HCT116 (cell line): ENCODE data around the gene PPM1E. TPM values are rescaled to one million over a fixed set of nuclear protein-coding genes. Genes with fewer than 3 reads are reported as not detected.

Experiments used
- ATAC-seq: fragments of 200-7000 bp; cut with Tn5 transposase; 2 replicates; pipeline ENCODE4 v1.9.1; 2020; ENCODE audit warnings: mild to moderate bottlenecking, moderate library complexity
- BruUV-seq: library from RNA; stranded (reverse); fragments of 400-500 nt; replicated peaks from 2 replicates; lab custom pipeline; 2021; lab: Mats Ljungman, UMichigan
- CTCF ChIA-PET: fragments of 300-600 bp; sonication (Branson Sonifier 250); formaldehyde crosslinking; loops from one replicate; lab custom pipeline; 2021; ENCODE audit warnings: antibody characterized with exemption; lab: Charles Lee
- POLR2A ChIA-PET: fragments of 300-600, 350-600 bp; sonication (Branson Sonifier 250); formaldehyde crosslinking; loops from one replicate; lab custom pipeline; 2021; ENCODE audit warnings: antibody characterized with exemption; lab: Charles Lee
- RAD21 ChIA-PET, 2 experiments: fragments of 300-600 bp; sonication (Branson Sonifier 250); formaldehyde crosslinking; loops; one replicate each; lab custom pipeline; 2023; ENCODE audit warnings: low total read pairs in 2 of 2; ENCODE audit not compliant: uncharacterized antibody in 2 of 2, unreplicated experiment in 2 of 2, low non-redundant PET in 1 of 2; lab: Charles Lee
- DNase-seq: peaks from one replicate; pipeline ENCODE4 v3.0.0-alpha.2; 2010; ENCODE audit warnings: low read depth, low spot score
- H2AFZ ChIP-seq: fragments of 200-600 bp; shearing (Covaris generic), sonication (generic); 2 replicates; pipeline ENCODE4 v1.6.1; 2017; ENCODE audit warnings: low read depth, mixed run types, mixed read lengths, antibody characterized with exemption, low read length; ENCODE audit not compliant: poor library complexity, severe bottlenecking
- H3K27ac ChIP-seq: 2 replicates; pipeline ENCODE4 v1.5.1; 2012; ENCODE audit warnings: low read depth, low read length
- H3K27me3 ChIP-seq: fragments of 200-600 bp; sonication (generic); 2 replicates; pipeline ENCODE4 v1.6.1; 2016; ENCODE audit warnings: mixed run types, low read length, mixed read lengths; ENCODE audit not compliant: insufficient read depth
- H3K36me3 ChIP-seq, 2 experiments: fragments of 200-500 bp in 1 of 2; fragments of 200-600 bp in 1 of 2; sonication (Bioruptor generic) in 1 of 2; sonication (generic) in 1 of 2; 2 replicates each; pipeline versions ENCODE4 v1.5.1 to v1.6.1; 2014 to 2016; ENCODE audit warnings: low read length in 2 of 2, inconsistent platforms in 1 of 2, mixed read lengths in 1 of 2, mixed run types in 1 of 2; ENCODE audit not compliant: insufficient read depth in 2 of 2, control insufficient read depth in 1 of 2
- H3K4me1 ChIP-seq, 2 experiments: fragments of 200-600 bp in 1 of 2; sonication (generic) in 1 of 2; 2 replicates each; pipeline versions ENCODE4 v1.5.1 to v1.6.1; 2012 to 2017; ENCODE audit warnings: low read length in 2 of 2, inconsistent platforms in 1 of 2, mild to moderate bottlenecking in 1 of 2, mixed read lengths in 1 of 2, mixed run types in 1 of 2, moderate library complexity in 1 of 2; ENCODE audit not compliant: insufficient read depth in 2 of 2, control insufficient read depth in 1 of 2
- H3K4me2 ChIP-seq: fragments of 200-600 bp; sonication (generic); 2 replicates; pipeline ENCODE4 v1.6.1; 2017; ENCODE audit warnings: mixed run types, low read length, mixed read lengths
- H3K4me3 ChIP-seq, 2 experiments: fragments of 200-600 bp in 1 of 2; sonication (generic) in 1 of 2; replicated peaks in 1 of 2; 2 replicates each; pipeline ENCODE4 v1.5.1; 2011 to 2016; ENCODE audit warnings: low read length in 2 of 2, control low read depth in 1 of 2, low read depth in 1 of 2, mild to moderate bottlenecking in 1 of 2, mixed read lengths in 1 of 2, mixed run types in 1 of 2
- H3K79me2 ChIP-seq: fragments of 200-600 bp; sonication (generic); 2 replicates; pipeline ENCODE4 v1.6.1; 2017; ENCODE audit warnings: mild to moderate bottlenecking, mixed run types, low read length, moderate library complexity, mixed read lengths; ENCODE audit not compliant: insufficient read depth
- H3K9ac ChIP-seq: fragments of 200-600 bp; sonication (generic); 2 replicates; pipeline ENCODE4 v1.6.1; 2016; ENCODE audit warnings: low read length, mixed read lengths
- H3K9me2 ChIP-seq: fragments of 200-600 bp; sonication (generic), shearing (Covaris generic); 2 replicates; pipeline ENCODE4 v1.6.1; 2017; ENCODE audit warnings: mixed run types, mild to moderate bottlenecking, moderate library complexity; ENCODE audit not compliant: insufficient read depth
- H3K9me3 ChIP-seq, 2 experiments: fragments of 200-500 bp in 1 of 2; fragments of 200-600 bp in 1 of 2; sonication (Bioruptor generic) in 1 of 2; sonication (generic) in 1 of 2; 2 replicates each; pipeline ENCODE4 v1.6.1; 2014 to 2017; ENCODE audit warnings: low read length in 2 of 2, mixed read lengths in 2 of 2, inconsistent platforms in 1 of 2, low read depth in 1 of 2, mild to moderate bottlenecking in 1 of 2, mixed run types in 1 of 2, moderate library complexity in 1 of 2; ENCODE audit not compliant: control insufficient read depth in 1 of 2, insufficient read depth in 1 of 2
- H4K20me1 ChIP-seq: fragments of 200-600 bp; sonication (generic), shearing (Covaris generic); 2 replicates; pipeline ENCODE4 v1.6.1; 2017; ENCODE audit warnings: mixed run types, mild to moderate bottlenecking, moderate library complexity; ENCODE audit not compliant: insufficient read depth
- CTCF ChIP-seq, 3 experiments: fragments of 200-600 bp in 1 of 3; sonication (generic) in 1 of 3; IDR thresholded peaks in 2 of 3; conservative IDR thresholded peaks in 1 of 3; 2 replicates each; pipeline ENCODE4 v1.5.1; 2012 to 2017; ENCODE audit warnings: low read depth in 2 of 3, low read length in 2 of 3, antibody characterized with exemption in 1 of 3, borderline replicate concordance in 1 of 3, control low read depth in 1 of 3, mild to moderate bottlenecking in 1 of 3, mixed read lengths in 1 of 3, mixed run types in 1 of 3, moderate library complexity in 1 of 3; ENCODE audit not compliant: insufficient read depth in 1 of 3
- ELF1 ChIP-seq: IDR thresholded peaks from 2 replicates; pipeline ENCODE4 v1.6.1; 2012; ENCODE audit warnings: low read depth, borderline replicate concordance
- POLR2A ChIP-seq: IDR thresholded peaks from 2 replicates; pipeline ENCODE4 v1.7.0; 2011; ENCODE audit warnings: borderline replicate concordance; ENCODE audit not compliant: insufficient read depth, insufficient read length; ENCODE audit errors: extremely low read depth
- POLR2AphosphoS5 ChIP-seq: IDR thresholded peaks from 2 replicates; pipeline ENCODE4 v1.6.1; 2011; ENCODE audit warnings: mild to moderate bottlenecking, low read depth, low read length, moderate library complexity
- SRF ChIP-seq: IDR thresholded peaks from 2 replicates; pipeline ENCODE4 v1.6.1; 2012; ENCODE audit warnings: low read depth
- TCF7L2 ChIP-seq: IDR thresholded peaks from 2 replicates; pipeline ENCODE4 v1.7.0; 2011; ENCODE audit warnings: borderline replicate concordance, inconsistent platforms; ENCODE audit not compliant: insufficient read depth, insufficient read length; ENCODE audit errors: extremely low read depth
- YY1 ChIP-seq: IDR thresholded peaks from 2 replicates; pipeline ENCODE4 v1.6.1; 2011; ENCODE audit warnings: low read length, low read depth, moderate library complexity, mild to moderate bottlenecking; ENCODE audit not compliant: insufficient replicate concordance; ENCODE audit errors: extremely low read depth
- ZBTB33 ChIP-seq: IDR thresholded peaks from 2 replicates; pipeline ENCODE4 v1.6.1; 2011; ENCODE audit warnings: mild to moderate bottlenecking, low read length, moderate library complexity; ENCODE audit not compliant: insufficient replicate concordance; ENCODE audit errors: extremely low read depth
- ZFX ChIP-seq: fragments of 450-650 bp; IDR thresholded peaks from 2 replicates; pipeline ENCODE4 v1.6.1; 2017
- intact Hi-C: fragments of 100-400 bp; cut with micrococcal nuclease; formaldehyde crosslinking; loops from 2 replicates; pipeline ENCODE4 v1.10.0; 2022
- total RNA-seq: library from RNA; stranded (reverse); gene quantifications from one replicate; pipeline ENCODE4 v1.2.1, GENCODE V29; 2021; ENCODE audit not compliant: unreplicated experiment
- TF ChIP-seq, protein P1 (sequence below): IDR thresholded peaks from 2 replicates; pipeline ENCODE4 v1.6.1; 2012; ENCODE audit warnings: low read depth
- TF ChIP-seq, protein P2 (sequence below): IDR thresholded peaks from 2 replicates; pipeline ENCODE4 v1.6.1; 2012

The PPM1E gene
- total RNA-seq, 1 experiment from 2014 or later: 0.02 TPM

DNA sequence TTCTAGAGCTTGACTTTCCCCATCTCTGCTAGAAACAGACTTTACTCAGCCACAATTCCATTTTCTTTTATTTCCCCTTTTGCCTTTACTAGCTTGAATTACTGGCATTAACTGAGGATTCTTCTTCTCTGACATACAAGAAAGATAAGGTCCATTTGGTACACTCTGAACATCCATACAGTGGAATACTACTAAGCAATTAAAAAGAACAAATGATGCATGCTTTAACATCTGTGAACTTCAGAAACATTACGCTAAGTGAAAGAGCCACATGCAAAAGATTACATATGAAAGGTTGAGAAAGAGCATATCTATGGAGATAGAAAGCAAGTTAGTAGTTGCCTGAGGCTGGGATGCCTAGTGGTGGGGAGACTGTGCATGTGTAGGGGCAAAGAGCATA lies 130.9 kb downstream of the PPM1E start:
- H3K27ac ChIP-seq: no peak overlapping the region
- ChIA-PET RAD21 (no interaction called here), CTCF (no interaction called here), POLR2A (no interaction called here)
- no peak for TF ChIP-seq ELF1
- TF ChIP-seq POLR2A: no peak
- no peak for TF ChIP-seq POLR2AphosphoS5
- no peak for TF ChIP-seq CTCF (IDR thresholded peaks at IDR 0.05 in 2 of 3, conservative IDR thresholded peaks at IDR 0.05 in 1 of 3; ENCODE audit: borderline replicate concordance in 1 of 3, insufficient read depth in 1 of 3, low read depth in 2 of 3, low read length in 2 of 3)
- TF ChIP-seq, protein P1, sequence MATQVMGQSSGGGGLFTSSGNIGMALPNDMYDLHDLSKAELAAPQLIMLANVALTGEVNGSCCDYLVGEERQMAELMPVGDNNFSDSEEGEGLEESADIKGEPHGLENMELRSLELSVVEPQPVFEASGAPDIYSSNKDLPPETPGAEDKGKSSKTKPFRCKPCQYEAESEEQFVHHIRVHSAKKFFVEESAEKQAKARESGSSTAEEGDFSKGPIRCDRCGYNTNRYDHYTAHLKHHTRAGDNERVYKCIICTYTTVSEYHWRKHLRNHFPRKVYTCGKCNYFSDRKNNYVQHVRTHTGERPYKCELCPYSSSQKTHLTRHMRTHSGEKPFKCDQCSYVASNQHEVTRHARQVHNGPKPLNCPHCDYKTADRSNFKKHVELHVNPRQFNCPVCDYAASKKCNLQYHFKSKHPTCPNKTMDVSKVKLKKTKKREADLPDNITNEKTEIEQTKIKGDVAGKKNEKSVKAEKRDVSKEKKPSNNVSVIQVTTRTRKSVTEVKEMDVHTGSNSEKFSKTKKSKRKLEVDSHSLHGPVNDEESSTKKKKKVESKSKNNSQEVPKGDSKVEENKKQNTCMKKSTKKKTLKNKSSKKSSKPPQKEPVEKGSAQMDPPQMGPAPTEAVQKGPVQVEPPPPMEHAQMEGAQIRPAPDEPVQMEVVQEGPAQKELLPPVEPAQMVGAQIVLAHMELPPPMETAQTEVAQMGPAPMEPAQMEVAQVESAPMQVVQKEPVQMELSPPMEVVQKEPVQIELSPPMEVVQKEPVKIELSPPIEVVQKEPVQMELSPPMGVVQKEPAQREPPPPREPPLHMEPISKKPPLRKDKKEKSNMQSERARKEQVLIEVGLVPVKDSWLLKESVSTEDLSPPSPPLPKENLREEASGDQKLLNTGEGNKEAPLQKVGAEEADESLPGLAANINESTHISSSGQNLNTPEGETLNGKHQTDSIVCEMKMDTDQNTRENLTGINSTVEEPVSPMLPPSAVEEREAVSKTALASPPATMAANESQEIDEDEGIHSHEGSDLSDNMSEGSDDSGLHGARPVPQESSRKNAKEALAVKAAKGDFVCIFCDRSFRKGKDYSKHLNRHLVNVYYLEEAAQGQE: no peak
- TF ChIP-seq TCF7L2: no peak
- no peak for TF ChIP-seq YY1
- TF ChIP-seq ZFX: no peak
- TF ChIP-seq ZBTB33: no peak
- TF ChIP-seq, protein P2, sequence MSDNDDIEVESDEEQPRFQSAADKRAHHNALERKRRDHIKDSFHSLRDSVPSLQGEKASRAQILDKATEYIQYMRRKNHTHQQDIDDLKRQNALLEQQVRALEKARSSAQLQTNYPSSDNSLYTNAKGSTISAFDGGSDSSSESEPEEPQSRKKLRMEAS: no peak
- TF ChIP-seq SRF: no peak
- TF ChIP-seq, all 23 proteins: peak for 0
- H3K4me3 ChIP-seq: no peak overlapping the region
- H3K79me2 ChIP-seq: no peaks in the 10 kb centered on the region
- no peak overlapping the region for H3K4me2 ChIP-seq
- H2AFZ ChIP-seq: no peak overlapping the region
- H3K9me3 ChIP-seq: no peaks in the 10 kb centered on the region
- BruUV-seq: no TSS peak
- ATAC-seq (no peak), DNase-seq (no peak)
- no peaks in the 10 kb centered on the region for H3K9me2 ChIP-seq
- no peak overlapping the region for H3K9ac ChIP-seq
- H3K27me3 ChIP-seq: no peaks in the 10 kb centered on the region
- no peaks in the 10 kb centered on the region for H4K20me1 ChIP-seq
- H3K36me3 ChIP-seq: no peaks in the 10 kb centered on the region
- H3K4me1 ChIP-seq: no peaks in the 10 kb centered on the region
- intact Hi-C loops: no loop called here
